IPS-15b (cell line): ENCODE data around the gene NCOA7.
A peak's percentile ranks its signal among the peaks of the same experiment; 100 is the strongest.
"Not testable (repeated sequence)": the region's sequence is repeated elsewhere in the genome, so short reads cannot be mapped to it uniquely, and the experiment has no call there.

Experiments used
- H3K27me3 ChIP-seq: one replicate; pipeline ENCODE4 v1.6.1; 2013; ENCODE audit warnings: low read length; ENCODE audit not compliant: control insufficient read depth, insufficient read depth
- H3K36me3 ChIP-seq: one replicate; pipeline ENCODE4 v1.6.1; 2013; ENCODE audit warnings: low read length; ENCODE audit not compliant: control insufficient read depth, insufficient read depth
- H3K4me1 ChIP-seq: one replicate; pipeline ENCODE4 v1.6.1; 2013; ENCODE audit warnings: mild to moderate bottlenecking, low read length; ENCODE audit not compliant: control insufficient read depth, insufficient read depth
- H3K4me3 ChIP-seq: one replicate; pipeline ENCODE4 v1.5.1; 2013; ENCODE audit warnings: low read depth, low read length
- H3K9ac ChIP-seq: one replicate; pipeline ENCODE4 v1.6.1; 2013; ENCODE audit warnings: low read depth, mild to moderate bottlenecking, low read length
- H3K9me3 ChIP-seq: one replicate; pipeline ENCODE4 v1.6.1; 2013; ENCODE audit warnings: mild to moderate bottlenecking, low read length; ENCODE audit not compliant: control insufficient read depth, insufficient read depth

The NCOA7 gene

GRCh38 chr6:125924697-125925358 is 134.1 kb downstream of the NCOA7 start:
- Histone ChIP-seq H3K36me3 (no peaks in the 10 kb centered on the region), H3K9ac (no peak overlapping the region), H3K4me1 (no peaks in the 10 kb centered on the region), H3K4me3 (no peak overlapping the region), H3K9me3 (no peaks in the 10 kb centered on the region), H3K27me3 (no peaks in the 10 kb centered on the region)

DNA sequence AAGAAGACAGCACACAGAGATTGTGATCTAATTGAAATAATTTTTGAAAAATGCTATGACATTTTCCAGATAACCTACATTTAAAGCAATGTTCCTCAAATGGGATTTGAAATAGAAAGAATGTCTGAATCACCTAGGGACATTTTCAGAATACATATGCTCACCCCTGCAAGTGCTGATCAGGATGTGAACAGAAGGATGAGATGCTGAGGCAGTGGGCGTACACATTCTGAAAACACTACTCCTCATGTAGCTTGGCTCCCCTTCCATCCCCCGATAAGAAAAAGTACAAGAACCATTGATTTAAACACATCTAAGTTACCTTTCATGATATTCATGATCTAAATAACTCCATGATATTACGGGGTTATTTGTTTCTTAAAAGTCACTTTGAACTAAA is 136.0 kb downstream of the NCOA7 start:
- no peaks in the 10 kb centered on the region for H3K9me3 ChIP-seq
- no peaks in the 10 kb centered on the region for H3K4me1 ChIP-seq
- no peak overlapping the region for H3K9ac ChIP-seq
- H3K4me3 ChIP-seq, result no peak overlapping the region
- no peaks in the 10 kb centered on the region for H3K36me3 ChIP-seq
- H3K27me3 ChIP-seq, result no peaks in the 10 kb centered on the region

- Histone ChIP-seq H3K9me3 (no peaks in the 10 kb centered on the region), H3K4me3 (no peak overlapping the region), H3K9ac (peak overlapping the region; percentile 9), H3K4me1 (no peaks in the 10 kb centered on the region), H3K36me3 (no peaks in the 10 kb centered on the region), H3K27me3 (no peaks in the 10 kb centered on the region)
These were observed 137.0 kb downstream of the NCOA7 start for GRCh38 chr6:125927761-125928160.

DNA sequence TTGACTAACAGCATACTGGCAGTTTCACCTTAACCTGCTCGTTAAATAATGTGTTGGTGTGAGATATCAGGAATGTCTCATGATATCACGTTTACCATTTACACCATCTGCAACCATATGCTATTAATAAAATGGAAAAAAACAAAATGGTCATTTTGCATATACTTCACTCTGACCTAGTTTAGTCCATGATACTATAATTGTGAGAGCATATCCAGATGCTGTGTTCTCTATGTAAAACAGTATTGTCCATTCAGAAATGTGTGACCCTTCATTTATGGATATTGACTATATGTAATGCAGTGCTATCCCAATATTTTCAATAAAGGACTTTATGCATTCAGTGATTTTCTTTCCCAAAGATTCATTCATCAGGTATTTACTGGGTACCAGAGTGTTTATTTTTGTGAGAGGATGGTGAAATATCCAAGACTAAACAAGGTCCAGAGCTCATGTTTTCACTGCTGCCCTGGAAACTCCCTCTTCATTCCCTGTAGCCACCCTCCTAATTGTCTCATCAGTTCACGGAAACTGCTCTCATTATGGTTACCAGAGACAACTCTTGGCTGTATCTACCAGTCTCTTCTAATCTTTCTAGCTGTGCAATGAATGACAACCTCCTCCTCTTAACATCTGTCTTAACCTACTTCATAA is 140.1 kb downstream of the NCOA7 start:
- Histone ChIP-seq H3K4me1 (no peaks in the 10 kb centered on the region), H3K27me3 (no peaks in the 10 kb centered on the region), H3K9ac (no peak overlapping the region), H3K9me3 (no peaks in the 10 kb centered on the region), H3K4me3 (no peak overlapping the region), H3K36me3 (no peaks in the 10 kb centered on the region)

- Histone ChIP-seq H3K27me3 (no peaks in the 10 kb centered on the region), H3K9me3 (no peaks in the 10 kb centered on the region), H3K36me3 (no peaks in the 10 kb centered on the region), H3K4me1 (no peaks in the 10 kb centered on the region), H3K9ac (no peak overlapping the region), H3K4me3 (no peak overlapping the region)
These were observed 141.1 kb downstream of the NCOA7 start for GRCh38 chr6:125931733-125932450.

DNA sequence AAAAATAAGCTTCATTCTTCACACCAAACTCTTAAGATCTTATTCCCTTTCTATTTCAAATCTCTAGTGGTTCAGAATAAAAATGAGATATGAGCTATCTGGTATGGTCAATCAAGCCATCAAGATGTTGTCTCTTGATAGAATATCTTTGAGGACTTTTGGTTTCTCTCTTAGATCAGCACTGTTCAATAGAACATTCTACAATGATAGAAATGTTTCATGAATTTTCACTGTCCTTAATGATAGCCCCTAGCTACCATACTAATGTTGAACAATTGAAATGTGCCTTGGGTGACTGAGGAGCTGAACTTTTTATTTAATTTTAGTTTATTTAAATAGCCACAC is 141.7 kb downstream of the NCOA7 start:
- Histone ChIP-seq H3K36me3 (no peaks in the 10 kb centered on the region), H3K27me3 (no peaks in the 10 kb centered on the region), H3K4me3 (no peak overlapping the region), H3K9me3 (no peaks in the 10 kb centered on the region), H3K4me1 (no peaks in the 10 kb centered on the region), H3K9ac (no peak overlapping the region)

DNA sequence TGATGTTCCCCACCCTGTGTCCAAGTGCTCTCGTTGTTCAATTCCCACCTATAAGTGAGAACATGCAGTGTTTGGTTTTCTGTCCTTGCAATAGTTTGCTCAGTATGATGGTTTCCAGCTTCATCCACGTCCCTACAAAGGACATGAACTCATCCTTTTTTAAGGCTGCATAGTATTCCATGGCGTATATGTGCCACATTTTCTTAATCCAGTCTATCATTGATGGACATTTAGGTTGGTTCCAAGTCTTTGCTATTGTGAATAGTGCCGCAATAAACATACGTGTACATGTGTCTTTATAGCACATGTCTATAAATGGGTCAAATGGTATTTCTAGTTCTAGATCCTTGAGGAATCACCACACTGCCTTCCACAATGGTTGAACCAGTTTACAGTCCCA is 144.8 kb downstream of the NCOA7 start:
- not testable (repeated sequence) for H3K9me3 ChIP-seq, H3K36me3 ChIP-seq, H3K9ac ChIP-seq, H3K27me3 ChIP-seq, H3K4me3 ChIP-seq, H3K4me1 ChIP-seq

- Histone ChIP-seq H3K4me3 (no peak overlapping the region), H3K9me3 (no peaks in the 10 kb centered on the region), H3K4me1 (no peaks in the 10 kb centered on the region), H3K36me3 (no peaks in the 10 kb centered on the region), H3K27me3 (no peaks in the 10 kb centered on the region), H3K9ac (no peak overlapping the region)
These were observed 148.3 kb downstream of the NCOA7 start for GRCh38 chr6:125939026-125939425.

- Histone ChIP-seq H3K27me3 (no peaks in the 10 kb centered on the region), H3K9me3 (no peaks in the 10 kb centered on the region), H3K36me3 (no peaks in the 10 kb centered on the region), H3K4me3 (no peak overlapping the region), H3K9ac (no peak overlapping the region), H3K4me1 (no peaks in the 10 kb centered on the region)
These were observed 149.0 kb downstream of the NCOA7 start for GRCh38 chr6:125939791-125940190.

- Histone ChIP-seq H3K9ac (no peak overlapping the region), H3K9me3 (no peaks in the 10 kb centered on the region), H3K27me3 (no peaks in the 10 kb centered on the region), H3K4me1 (no peaks in the 10 kb centered on the region), H3K4me3 (no peak overlapping the region), H3K36me3 (no peaks in the 10 kb centered on the region)
These were observed 149.7 kb downstream of the NCOA7 start for GRCh38 chr6:125940247-125941041.

GRCh38 chr6:125942672-125943527 is 152.1 kb downstream of the NCOA7 start:
- Histone ChIP-seq H3K27me3 (no peaks in the 10 kb centered on the region), H3K36me3 (no peaks in the 10 kb centered on the region), H3K4me3 (no peak overlapping the region), H3K9me3 (no peaks in the 10 kb centered on the region), H3K4me1 (no peaks in the 10 kb centered on the region), H3K9ac (no peak overlapping the region)
